ENCODE results near the gene APC2.

Gene APC2

GRCh38 chr19:1446713-1447481, 3.0 kb upstream of the APC2 start:
- no peak for DNase-seq (ENCODE audit: low read depth in 2 of 3, low spot score in 1 of 3)

- DNase-seq (ENCODE audit: low read depth in 2 of 3, low spot score in 1 of 3), result no peak
Observed at GRCh38 chr19:1447504-1447903, 2.4 kb upstream of the APC2 start.

DNA sequence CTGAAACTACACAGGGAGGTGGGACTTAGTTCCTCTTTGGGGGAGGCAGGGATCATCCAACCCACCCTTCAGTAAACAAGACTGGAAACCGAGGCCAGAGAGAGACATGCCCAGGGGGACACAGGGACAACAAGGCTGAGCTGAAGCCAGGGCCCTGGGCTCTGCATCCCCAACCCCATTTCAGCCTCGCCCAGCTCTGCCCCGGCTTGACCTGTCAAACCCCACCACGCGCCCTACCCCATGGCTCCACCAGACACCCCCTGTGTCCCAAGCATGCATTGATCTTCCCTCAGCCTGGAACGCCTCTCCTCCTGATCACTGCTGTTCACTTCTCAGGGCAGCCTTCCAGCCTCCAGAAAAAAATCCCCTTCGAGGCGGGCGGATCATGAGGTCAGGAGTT, 2.0 kb upstream of the APC2 start:
- DNase-seq (ENCODE audit: low read depth in 2 of 3, low spot score in 1 of 3), result no peak

- DNase-seq (ENCODE audit: low read depth in 2 of 3, low spot score in 1 of 3), result no peak
Observed at GRCh38 chr19:1450735-1451731, 1.1 kb downstream of the APC2 start.

DNA sequence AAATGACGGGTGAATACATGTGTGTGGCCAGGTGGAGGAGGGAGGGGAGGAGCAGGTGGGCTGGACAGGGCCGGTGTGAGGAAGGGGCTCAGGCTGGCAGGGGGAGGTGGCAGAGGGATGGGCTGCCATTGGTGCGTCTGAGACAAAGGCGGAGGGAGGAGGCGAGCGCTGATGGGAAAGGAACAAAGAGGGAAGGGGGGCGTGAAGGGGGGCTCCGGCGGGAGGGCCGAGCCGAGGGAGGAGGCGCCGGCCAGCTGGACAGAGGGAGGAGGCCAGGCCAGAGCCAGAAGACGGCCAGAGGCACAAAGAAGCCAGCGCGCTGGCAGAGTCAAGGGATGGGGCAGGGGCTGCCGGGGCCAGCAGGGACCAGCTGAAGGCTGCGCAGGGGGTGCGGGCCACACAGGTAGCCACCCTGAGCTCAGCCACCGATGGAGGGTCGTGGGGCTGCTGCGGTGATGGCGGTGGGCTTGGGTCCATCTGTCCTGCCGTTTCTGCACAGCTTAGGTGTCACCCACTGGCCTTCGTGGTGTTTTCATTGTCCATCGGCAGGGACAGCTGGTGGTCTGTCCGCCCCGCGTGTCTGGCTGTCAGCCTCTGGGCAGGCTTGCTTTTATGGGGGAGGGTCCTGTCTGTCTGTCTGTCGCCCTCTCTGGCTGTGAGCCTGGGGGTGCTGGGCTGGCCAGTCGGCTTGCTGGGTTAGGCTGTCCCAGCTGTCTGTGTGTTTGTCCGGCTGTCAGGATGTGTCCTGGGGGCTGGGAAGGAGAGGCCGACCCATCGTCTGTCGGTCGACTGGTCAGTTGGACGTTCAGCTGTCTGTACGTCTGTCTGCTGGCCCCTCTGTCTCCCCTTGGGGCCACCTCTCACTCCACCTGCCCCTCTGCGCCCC, 2.2 kb downstream of the APC2 start:
- no peak for DNase-seq (ENCODE audit: low read depth in 2 of 3, low spot score in 1 of 3)

DNA sequence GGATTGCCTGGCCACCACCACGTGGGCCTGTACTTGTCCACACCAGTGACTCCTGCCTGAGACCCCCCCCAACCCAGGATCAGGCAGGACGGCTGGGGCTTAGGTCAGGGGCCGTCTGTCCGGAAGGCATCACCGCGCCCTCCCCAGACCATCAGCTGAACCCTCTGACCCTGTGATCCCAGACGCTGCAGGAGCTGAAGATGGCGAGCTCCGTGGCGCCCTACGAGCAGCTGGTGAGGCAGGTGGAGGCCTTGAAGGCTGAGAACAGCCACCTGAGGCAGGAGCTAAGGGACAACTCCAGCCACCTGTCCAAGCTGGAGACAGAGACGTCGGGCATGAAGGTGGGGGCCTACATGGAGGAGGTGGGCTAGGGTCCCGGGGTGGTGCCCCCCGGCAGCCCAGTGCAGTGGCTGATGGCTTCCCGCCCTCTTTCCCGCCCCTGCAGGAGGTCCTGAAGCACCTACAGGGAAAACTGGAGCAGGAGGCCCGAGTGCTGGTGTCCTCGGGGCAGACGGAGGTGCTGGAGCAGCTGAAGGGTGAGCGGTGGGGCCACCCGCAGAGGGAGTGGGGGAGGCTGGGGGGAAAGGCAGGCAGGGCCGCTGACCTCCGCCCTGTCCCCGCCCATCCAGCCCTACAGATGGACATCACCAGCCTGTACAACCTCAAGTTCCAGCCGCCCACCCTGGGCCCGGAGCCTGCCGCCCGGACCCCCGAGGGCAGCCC, 3.0 kb downstream of the APC2 start:
- no peak for DNase-seq (ENCODE audit: low read depth in 2 of 3, low spot score in 1 of 3)

DNA sequence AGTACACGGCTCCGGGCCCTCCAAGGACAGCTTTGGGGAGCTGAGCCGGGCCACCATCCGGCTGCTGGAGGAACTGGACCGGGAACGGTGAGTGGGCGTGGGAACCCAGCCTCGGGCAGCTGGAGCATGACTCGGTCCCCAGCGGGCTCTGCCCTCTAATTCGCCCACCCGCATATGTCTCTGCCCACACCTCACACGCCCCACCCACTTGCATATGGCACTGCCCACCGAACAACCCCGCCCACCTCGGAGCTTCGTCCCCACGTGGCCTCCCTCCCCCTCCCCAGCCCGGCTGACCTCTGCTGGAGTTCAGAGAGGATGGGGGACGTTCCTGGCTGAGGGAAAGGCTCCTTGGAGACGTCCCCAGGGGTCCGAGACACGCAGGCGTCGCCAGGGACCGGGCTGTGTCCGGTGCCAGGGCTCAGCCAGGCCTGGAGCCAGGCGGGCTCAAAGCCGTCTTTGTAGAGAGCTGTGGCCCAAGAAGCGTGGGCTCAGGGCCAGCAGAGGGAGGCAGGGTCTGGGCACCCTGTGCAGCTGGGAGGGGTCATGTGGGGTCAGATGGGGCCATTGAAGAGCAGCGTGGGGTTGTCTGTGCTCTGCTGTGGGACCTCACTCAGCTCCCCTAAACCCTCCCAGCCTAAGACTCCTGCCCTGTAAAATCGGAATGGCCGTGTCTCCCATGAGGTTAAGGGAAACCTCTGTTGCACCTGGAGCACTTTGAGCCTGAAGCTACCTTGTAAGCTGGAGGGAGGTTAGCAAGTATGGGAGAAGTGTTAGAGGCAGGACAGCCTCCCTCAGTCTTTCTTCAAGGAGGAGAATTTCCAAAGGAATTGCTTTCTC, 3.8 kb downstream of the APC2 start:
- DNase-seq (ENCODE audit: low read depth in 2 of 3, low spot score in 1 of 3), result no peak

GRCh38 chr19:1455002-1455335, 5.0 kb downstream of the APC2 start:
- no peak for DNase-seq (ENCODE audit: low read depth in 2 of 3, low spot score in 1 of 3)

GRCh38 chr19:1455336-1456120, 5.6 kb downstream of the APC2 start:
- peak in 2 of 3 donors; percentile 71 to 72 for DNase-seq (ENCODE audit: low read depth in 2 of 3, low spot score in 1 of 3)

GRCh38 chr19:1456121-1456900, 6.4 kb downstream of the APC2 start:
- DNase-seq (ENCODE audit: low read depth in 2 of 3, low spot score in 1 of 3), result no peak

GRCh38 chr19:1457031-1457739, 7.3 kb downstream of the APC2 start:
- no peak for DNase-seq (ENCODE audit: low read depth in 2 of 3, low spot score in 1 of 3)

DNA sequence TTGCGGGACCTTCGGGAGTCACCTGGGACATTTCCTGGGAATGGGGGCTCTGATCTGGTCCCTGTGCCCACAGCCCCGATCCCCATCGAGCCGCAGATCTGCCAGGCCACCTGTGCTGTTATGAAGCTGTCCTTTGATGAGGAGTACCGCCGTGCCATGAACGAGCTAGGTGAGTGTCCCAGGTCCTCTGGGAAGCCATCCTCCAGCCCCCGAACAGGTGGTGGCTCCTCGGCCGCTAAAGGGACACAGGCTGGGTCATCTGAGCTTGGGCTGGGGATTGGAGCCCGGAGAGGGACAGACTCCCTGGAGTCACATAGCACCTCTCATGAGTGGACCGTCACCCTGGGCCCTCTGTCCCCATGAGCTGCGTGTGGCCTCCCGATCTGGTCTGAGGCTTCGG, 8.0 kb downstream of the APC2 start:
- DNase-seq (ENCODE audit: low read depth in 2 of 3, low spot score in 1 of 3), result no peak

DNA sequence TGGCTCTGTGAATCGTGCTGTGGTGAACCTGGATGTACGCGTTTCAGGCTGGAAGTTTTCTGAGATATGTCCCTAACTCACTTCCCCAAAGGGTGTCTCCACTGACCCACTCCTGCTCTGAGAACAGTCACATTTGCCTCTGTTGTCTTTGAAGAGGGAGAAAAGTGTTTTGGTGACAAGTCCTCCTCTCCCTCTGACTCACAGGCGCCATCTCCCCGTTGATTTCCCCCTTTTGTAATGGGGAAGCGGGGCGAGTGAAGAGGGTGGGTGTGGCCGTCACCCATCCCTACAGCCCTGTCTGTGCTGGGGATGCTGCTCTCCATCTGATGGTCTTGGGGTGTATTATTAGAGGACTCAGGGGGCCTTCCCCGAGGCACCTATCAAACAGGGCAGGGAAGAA, 9.6 kb downstream of the APC2 start:
- DNase-seq (ENCODE audit: low read depth in 2 of 3, low spot score in 1 of 3), result no peak

GRCh38 chr19:1460033-1460995, 10.4 kb downstream of the APC2 start:
- no peak for DNase-seq (ENCODE audit: low read depth in 2 of 3, low spot score in 1 of 3)

- no peak for DNase-seq (ENCODE audit: low read depth in 2 of 3, low spot score in 1 of 3)
Observed at GRCh38 chr19:1461862-1462261, 11.9 kb downstream of the APC2 start.

Measured in stimulated activated CD4-positive, alpha-beta T cell treated with anti-CD3 and anti-CD28 coated beads, Interleukin-12 subunit alpha, Interleukin-12 subunit beta, amount 100 ng/mL, for 48 hours (primary cell).